Heart right ventricle (tissue), 16 donors: Measurements from ENCODE around the gene EML2. TPM values are rescaled to one million over a fixed set of nuclear protein-coding genes. Genes with fewer than 3 reads are reported as not detected.
"Not testable (repeated sequence)": the region's sequence is repeated elsewhere in the genome, so short reads cannot be mapped to it uniquely, and the experiment has no call there.

Experiments
- ATAC-seq, 8 donors: fragments of 200-7000 bp; cut with Tn5 transposase; one replicate each; pipeline ENCODE4 v1.9.1; 2020; ENCODE audit warnings: mild to moderate bottlenecking in 8 of 8, moderate library complexity in 8 of 8, moderate number of reproducible peaks in 1 of 8
- DNase-seq, 2 donors: peaks; one replicate each; pipeline ENCODE4 v3.0.0-alpha.2; 2020
- H3K27ac ChIP-seq, 10 donors: fragments of 200-600 bp; sonication (generic) in 2 of 10; one replicate each; pipeline versions ENCODE4 v1.5.0 to v1.8.0; 2020 to 2022; ENCODE audit warnings: mild to moderate bottlenecking in 3 of 10
- H3K27me3 ChIP-seq, 7 donors: fragments of 200-600 bp; one replicate each; pipeline ENCODE4 v1.8.0; 2021 to 2022; ENCODE audit warnings: mild to moderate bottlenecking in 2 of 7
- H3K36me3 ChIP-seq, 9 donors: fragments of 200-600 bp; sonication (generic) in 1 of 9; one replicate each; pipeline versions ENCODE4 v1.5.0 to v1.8.0; 2020 to 2022; ENCODE audit warnings: mild to moderate bottlenecking in 2 of 9
- H3K4me1 ChIP-seq, 9 donors: fragments of 200-600 bp; sonication (generic) in 1 of 9; one replicate each; pipeline versions ENCODE4 v1.5.0 to v1.8.0; 2020 to 2022; ENCODE audit warnings: mild to moderate bottlenecking in 4 of 9
- H3K4me3 ChIP-seq, 10 donors: fragments of 200-600 bp; sonication (generic) in 2 of 10; one replicate each; pipeline versions ENCODE4 v1.5.0 to v1.8.0; 2020 to 2022; ENCODE audit warnings: mild to moderate bottlenecking in 7 of 10, moderate library complexity in 2 of 10
- H3K9me3 ChIP-seq, 11 donors: fragments of 200-600 bp in 10 of 11; sonication (generic) in 2 of 11; one replicate each; pipeline versions ENCODE4 v1.5.0 to v1.8.0; 2013 to 2022; ENCODE audit warnings: mild to moderate bottlenecking in 2 of 11, control low read depth in 1 of 11, moderate library complexity in 1 of 11
- WGBS, 2 donors: extraction: QIAGEN DNeasy Blood & Tissue Kit; methylation state at CpG; one replicate each; pipeline ENCODE4 v1.1.7; 2013; ENCODE audit warnings: inconsistent platforms in 1 of 2; 5-methylcytosine and 5-hydroxymethylcytosine counted together
- intact Hi-C, 10 donors: fragments of 100-400 bp; cut with DNase I; formaldehyde crosslinking; loops; one replicate each; pipeline versions ENCODE4 v1.11.1 to v1.14.2; 2022
- polyA plus RNA-seq, 2 donors: library from polyadenylated mRNA; stranded (reverse); fragments of 200-250 nt; gene quantifications; one replicate each; pipeline ENCODE4 v1.2.3, GENCODE V29; 2013
- total RNA-seq, 10 donors: library from RNA; stranded (reverse); fragmentation: NEBNext Ultra II Directional in 3 of 10; extraction: Animal tissue kit (Norgen Biotek cat#: 25700) in 3 of 10; gene quantifications; one replicate each; pipeline versions ENCODE4 v1.2.1 to v1.2.4, GENCODE V29; 2021 to 2023
- TF ChIP-seq, protein P1 (sequence below), 9 donors: fragments of 200-600 bp; sonication (generic) in 2 of 9; IDR thresholded peaks; one replicate each; pipeline versions ENCODE4 v1.5.0 to v1.8.0; 2021 to 2022; ENCODE audit warnings: antibody characterized with exemption in 9 of 9, mild to moderate bottlenecking in 5 of 9, moderate library complexity in 1 of 9
- donor health status: Arrhythmogenic right ventricular cardiomyopathy.
- donor health status: ischemic (EF 13 %, LVEDD 7.1; RV severe dilation, severe dysfunction).
- donor health status: healthy with polysubstance abuse.
- donor health status: DM: no; HTN: yes; CAD: no.
- donor health status: DM: no; HTN: no; CAD: no.
- donor health status: ischemic (EF 25% LVEDD 6.9; RV normal size, moderate dysfunction).
- donor health status: ischemic (EF 25% LVEDD 5.7; RV mildly dilated, moderate dysfunction).
- donor health status: healthy.
- donor health status: DM: yes; HTN: yes; CAD: no.
- donor health status: Ischemic cardiomyopathy.
- donor health status: ischemic (EF 35%, LVEDD 5.7; RV mildly dilated, moderate dysfunction).
- donor health status: nonischemic (EF 11% LVEDD 7.7; RV severe dilation, severe dysfunction).
- donor health status: DM: yes; HTN: yes; CAD: no.
- donor health status: PGD.
- donor health status: ischemic (EF 29% LVEDD 5.4; RV normal size, mild dysfunction).
- donor health status: nonischemic (EF 23%, LVEDD 6.1; RV moderate dilation, normal function).

Gene EML2
- total and polyA plus RNA-seq, 12 donors, result 17.3 to 54.5 (median 43.9) TPM

DNA sequence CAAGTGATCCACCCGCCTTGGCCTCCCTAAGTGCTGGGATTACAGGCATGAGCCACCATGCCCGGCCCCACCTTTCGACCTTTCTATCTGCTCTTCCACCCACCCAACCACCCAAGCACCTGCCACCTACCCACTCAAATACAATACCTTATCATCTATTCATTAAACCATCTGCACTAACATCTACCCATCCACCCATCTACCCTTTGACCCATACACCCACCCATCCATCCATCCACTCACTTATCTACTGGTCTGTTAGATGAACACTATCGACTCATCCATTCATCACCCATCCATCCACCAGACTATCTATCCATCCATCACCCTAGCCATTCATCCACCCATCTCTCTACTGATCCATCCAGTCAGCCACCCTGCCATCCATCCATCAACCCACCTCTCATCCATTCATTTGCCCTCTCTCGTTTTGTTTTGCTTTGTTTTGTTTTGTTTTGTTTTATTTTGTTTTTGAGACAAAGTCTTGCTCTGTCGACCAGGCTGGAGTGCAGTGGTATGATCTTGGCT lies 17.2 kb downstream of the EML2 start:
- DNase-seq, result no peak
- ATAC-seq, result no peak
- intact Hi-C loops, result no loop called here
- TF ChIP-seq, protein P1, sequence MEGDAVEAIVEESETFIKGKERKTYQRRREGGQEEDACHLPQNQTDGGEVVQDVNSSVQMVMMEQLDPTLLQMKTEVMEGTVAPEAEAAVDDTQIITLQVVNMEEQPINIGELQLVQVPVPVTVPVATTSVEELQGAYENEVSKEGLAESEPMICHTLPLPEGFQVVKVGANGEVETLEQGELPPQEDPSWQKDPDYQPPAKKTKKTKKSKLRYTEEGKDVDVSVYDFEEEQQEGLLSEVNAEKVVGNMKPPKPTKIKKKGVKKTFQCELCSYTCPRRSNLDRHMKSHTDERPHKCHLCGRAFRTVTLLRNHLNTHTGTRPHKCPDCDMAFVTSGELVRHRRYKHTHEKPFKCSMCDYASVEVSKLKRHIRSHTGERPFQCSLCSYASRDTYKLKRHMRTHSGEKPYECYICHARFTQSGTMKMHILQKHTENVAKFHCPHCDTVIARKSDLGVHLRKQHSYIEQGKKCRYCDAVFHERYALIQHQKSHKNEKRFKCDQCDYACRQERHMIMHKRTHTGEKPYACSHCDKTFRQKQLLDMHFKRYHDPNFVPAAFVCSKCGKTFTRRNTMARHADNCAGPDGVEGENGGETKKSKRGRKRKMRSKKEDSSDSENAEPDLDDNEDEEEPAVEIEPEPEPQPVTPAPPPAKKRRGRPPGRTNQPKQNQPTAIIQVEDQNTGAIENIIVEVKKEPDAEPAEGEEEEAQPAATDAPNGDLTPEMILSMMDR (IDR thresholded peaks at IDR 0.05), result no peak
- WGBS, 2 donors, result 89 to 90% methylated on average over 6 of the region's 6 CpGs
- Histone ChIP-seq H3K27ac (no peak overlapping the region), H3K27me3 (no peaks in the 10 kb centered on the region), H3K36me3 (peaks cover 0 to 98% (median 19%) of the 10 kb centered on the region in 9 donors), H3K9me3 (no peaks in the 10 kb centered on the region), H3K4me1 (no peaks in the 10 kb centered on the region), H3K4me3 (no peak overlapping the region)

DNA sequence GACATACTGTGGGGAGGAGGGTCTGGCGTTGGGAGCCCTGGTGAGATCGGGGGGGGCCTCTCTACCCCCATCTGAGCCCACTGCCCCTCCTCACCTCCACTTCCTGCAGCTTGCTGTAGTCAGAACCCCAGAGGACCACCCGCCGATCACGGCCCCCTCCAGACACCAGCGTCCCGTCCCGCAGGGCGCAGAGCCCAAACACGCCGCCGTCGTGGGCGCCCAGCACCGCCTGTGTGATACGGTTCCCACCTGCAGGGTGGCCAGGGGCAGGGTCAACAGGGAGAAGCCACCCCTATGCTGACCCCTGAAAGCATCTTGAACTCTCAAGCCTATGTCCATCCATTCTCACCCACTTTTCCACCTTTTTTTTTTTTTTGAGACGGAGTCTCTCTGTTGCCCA lies 17.8 kb downstream of the EML2 start:
- no peak overlapping the region for H3K27ac ChIP-seq
- WGBS, 2 donors, result 90 to 94% methylated on average over 17 of the region's 17 CpGs
- no peak for DNase-seq
- intact Hi-C loops, result no loop called here
- TF ChIP-seq, protein P1 (IDR thresholded peaks at IDR 0.05), result no peak
- no peaks in the 10 kb centered on the region for H3K27me3 ChIP-seq
- H3K4me3 ChIP-seq, result no peak overlapping the region
- peak in 3 of 8 donors; percentile 11 to 36 (median 18) for ATAC-seq
- H3K36me3 ChIP-seq, result peaks cover 0 to 98% (median 19%) of the 10 kb centered on the region in 9 donors
- peaks cover 0 to 2% (median 0%) of the 10 kb centered on the region in 9 donors for H3K4me1 ChIP-seq
- no peaks in the 10 kb centered on the region for H3K9me3 ChIP-seq

DNA sequence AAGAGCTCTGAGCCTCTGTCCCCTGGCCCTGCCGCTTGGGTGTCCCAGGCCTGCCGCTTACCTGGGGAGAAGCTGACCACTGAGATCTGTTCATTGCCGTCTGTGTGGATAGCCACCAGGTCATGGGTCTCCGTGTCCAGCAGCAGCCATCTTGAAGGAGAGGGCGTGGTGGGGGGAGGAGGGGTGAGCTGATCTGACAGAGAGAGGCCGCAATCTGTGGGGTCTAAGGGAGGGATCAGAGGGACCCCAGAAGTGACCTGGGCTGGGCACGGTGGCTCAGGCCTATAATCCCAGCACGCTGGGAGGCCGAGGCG lies 22.5 kb downstream of the EML2 start:
- no peak overlapping the region for H3K4me3 ChIP-seq
- WGBS, 2 donors, result 88% methylated on average over 10 of the region's 10 CpGs
- intact Hi-C loops, result no loop called here
- ATAC-seq (no peak), DNase-seq (no peak)
- no peak overlapping the region for H3K27ac ChIP-seq
- no peaks in the 10 kb centered on the region for H3K9me3 ChIP-seq
- H3K36me3 ChIP-seq, result peaks cover 0 to 97% (median 40%) of the 10 kb centered on the region in 9 donors
- TF ChIP-seq, protein P1 (IDR thresholded peaks at IDR 0.05), result no peak
- peaks cover 0 to 18% (median 6%) of the 10 kb centered on the region in 9 donors for H3K4me1 ChIP-seq
- no peaks in the 10 kb centered on the region for H3K27me3 ChIP-seq

DNA sequence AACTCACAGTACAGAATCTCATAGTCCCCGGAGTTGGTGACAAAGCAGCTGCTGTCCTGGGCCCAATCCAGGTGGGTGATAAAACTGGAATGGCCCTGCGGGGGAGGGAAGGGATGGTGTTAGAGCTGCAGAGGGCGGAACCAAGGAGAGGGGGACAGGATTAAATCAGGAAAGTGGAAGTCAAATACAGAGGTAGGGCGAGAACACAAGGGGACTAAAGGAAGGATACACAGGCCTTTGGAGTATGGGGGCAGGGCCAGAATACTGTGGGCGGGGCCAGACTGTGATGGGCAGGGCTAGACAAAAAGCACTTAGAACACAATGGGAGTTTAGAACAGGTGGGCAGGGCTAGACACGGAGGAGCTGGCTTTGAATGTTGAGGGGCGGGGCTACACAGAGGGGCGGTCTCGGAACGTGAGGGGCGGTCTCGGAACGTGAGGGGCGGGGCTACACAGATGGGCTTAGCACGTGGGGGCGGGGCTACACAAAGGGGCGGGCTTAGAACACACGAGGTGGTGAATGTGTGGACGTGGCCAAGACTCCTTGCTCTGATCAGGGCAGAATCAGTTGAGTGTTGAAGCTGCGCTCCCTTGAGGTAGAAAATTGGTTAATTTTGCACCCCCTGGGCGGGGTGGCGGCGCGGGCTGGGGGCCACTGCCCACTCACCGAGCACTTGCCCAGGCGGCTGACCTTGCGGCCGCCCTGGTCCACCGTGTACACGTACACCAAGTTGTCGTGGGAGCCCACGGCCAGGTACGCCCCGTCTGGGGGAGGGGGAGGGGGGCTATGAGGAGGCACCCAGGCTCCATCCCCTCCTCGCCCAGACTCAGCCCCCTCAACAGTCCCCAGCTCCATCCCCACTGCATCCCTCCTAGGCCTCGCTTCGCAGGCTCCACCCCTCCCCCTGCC lies 23.1 kb downstream of the EML2 start:
- Histone ChIP-seq H3K27ac (peak overlapping the region in 6 of 10 donors; percentile 25 to 62 (median 51)), H3K4me3 (peak overlapping the region in 6 of 10 donors; percentile 13 to 37 (median 22)), H3K36me3 (peaks cover 0 to 97% (median 40%) of the 10 kb centered on the region in 9 donors), H3K9me3 (no peaks in the 10 kb centered on the region), H3K27me3 (no peaks in the 10 kb centered on the region), H3K4me1 (peaks cover 0 to 18% (median 6%) of the 10 kb centered on the region in 9 donors)
- TF ChIP-seq, protein P1 (IDR thresholded peaks at IDR 0.05), result no peak
- 44 to 49% methylated on average over 34 to 37 of the region's 37 CpGs for WGBS, 2 donors
- DNase-seq (peak; percentile 81 to 84), ATAC-seq (peak; percentile 91 to 97 (median 95))
- intact Hi-C loops, result no loop called here

DNA sequence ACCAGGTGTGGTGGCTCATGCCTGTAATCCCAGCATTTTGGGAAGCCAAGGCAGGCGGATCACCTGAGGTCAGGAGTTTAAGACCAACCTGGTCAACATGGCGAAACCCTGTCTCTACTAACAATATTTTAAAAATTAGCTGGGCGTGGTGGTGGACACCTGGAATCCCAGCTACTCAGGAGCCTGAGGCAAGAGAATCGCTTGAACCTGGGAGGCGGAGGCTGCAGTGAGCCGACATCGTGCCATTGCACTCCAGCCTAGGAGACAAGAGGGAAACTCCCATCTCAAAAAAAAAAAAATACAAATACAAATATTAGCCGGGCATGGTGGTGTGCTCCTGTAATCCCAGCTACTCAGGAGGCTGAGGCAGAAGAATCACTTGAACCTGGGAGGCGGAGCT lies 24.1 kb downstream of the EML2 start:
- 89 to 94% methylated on average over 9 of the region's 9 CpGs for WGBS, 2 donors
- DNase-seq, H3K27me3 ChIP-seq, ATAC-seq, intact Hi-C loops, H3K9me3 ChIP-seq: not testable (repeated sequence)
- peak overlapping the region in 1 of 10 donors; percentile 37 for H3K4me3 ChIP-seq
- H3K36me3 ChIP-seq, result peaks cover 0 to 97% (median 41%) of the 10 kb centered on the region in 9 donors
- H3K4me1 ChIP-seq, result peaks cover 0 to 18% (median 6%) of the 10 kb centered on the region in 9 donors
- peak overlapping the region in 2 of 10 donors; percentile 61 to 62 for H3K27ac ChIP-seq
